Measurements from ENCODE around the gene DNASE2B.

The DNASE2B gene, protein sequence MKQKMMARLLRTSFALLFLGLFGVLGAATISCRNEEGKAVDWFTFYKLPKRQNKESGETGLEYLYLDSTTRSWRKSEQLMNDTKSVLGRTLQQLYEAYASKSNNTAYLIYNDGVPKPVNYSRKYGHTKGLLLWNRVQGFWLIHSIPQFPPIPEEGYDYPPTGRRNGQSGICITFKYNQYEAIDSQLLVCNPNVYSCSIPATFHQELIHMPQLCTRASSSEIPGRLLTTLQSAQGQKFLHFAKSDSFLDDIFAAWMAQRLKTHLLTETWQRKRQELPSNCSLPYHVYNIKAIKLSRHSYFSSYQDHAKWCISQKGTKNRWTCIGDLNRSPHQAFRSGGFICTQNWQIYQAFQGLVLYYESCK

DNA sequence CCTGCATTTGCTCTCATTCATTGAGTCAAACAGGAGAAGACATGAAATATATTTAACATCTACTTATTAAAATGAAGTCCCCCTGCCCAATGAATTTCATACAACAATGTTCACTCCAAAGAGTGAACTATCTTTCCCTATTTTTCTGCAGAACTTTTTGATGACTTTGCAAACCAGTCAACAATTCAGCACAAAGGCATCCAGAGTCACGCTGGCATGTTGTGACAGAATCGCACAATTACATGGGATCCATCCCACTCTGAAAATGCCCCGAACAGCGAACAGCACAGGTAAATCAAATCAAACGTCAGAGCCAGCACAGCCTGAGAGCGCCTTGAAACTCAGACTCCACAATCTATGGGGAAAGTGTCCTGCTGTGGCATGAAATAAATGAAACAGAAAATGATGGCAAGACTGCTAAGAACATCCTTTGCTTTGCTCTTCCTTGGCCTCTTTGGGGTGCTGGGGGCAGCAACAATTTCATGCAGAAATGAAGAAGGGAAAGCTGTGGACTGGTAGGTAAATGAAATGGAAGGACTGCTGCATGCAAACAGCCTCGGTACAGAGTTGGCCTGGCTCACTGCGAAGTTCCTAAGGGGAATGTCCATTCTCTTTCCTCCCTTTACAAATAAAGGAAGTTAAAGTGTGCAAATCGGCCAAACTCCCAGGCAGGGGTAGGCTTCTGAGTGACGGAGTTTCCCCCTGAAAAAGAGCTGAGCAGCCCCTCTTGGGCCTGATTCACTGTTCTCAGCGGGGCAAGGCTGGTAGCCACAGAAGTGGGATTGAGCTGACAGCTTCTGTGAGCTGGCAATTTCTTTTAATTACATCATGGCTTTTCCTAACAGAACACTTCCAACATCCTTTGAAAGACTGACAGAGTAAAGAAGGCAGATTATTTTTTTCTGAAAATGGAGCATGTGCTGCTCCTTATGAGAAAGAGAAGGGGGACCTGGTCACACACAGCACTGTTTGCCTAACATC lies at the start of gene DNASE2B:
TSS of gene DNASE2B (plus strand) at position 310 of the 981 bp plus-strand sequence. CDS start at position 391, 81 bp downstream.
- DNase-seq (ENCODE audit: low read depth) = no peak

DNA sequence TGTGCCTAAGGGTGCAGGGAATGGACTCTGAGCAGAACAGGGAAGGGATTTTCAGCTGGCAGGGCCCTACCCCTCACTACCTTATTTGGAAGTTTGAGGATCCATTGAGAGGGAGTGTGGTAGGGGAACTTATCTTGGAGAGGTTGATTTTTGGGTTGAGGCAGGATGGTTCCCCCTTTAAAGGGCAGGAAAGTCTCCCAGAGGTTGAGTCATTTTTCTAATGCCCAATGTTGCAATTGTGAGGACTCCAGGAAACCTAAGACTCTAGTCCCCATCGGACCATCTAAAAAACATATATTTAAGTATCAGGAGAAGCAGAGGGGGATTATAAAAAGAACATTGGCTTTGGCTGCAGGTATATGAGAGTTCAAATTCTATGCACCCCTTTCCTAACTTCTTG lies 49.5 kb upstream of the DNASE2B start:
- no peak for DNase-seq (ENCODE audit: low read depth)

DNA sequence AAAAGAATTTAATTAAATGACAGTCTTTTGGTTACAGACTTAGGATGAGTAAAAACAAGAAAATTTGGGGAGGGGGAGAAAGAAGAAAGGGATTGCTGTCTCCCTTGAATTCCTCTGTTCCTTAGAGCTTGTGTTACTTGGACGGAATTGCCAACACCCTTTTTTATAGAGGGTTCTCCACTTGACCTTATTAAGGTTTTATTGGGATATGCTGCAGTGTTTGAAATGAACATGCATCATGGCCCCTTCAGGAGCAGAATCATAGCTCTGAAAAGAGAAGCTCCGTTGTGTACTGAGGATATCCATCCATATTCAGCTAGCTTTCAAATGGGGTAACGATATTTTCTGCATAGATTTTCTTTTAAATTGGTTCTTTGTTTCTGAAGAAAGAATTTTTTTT lies 48.2 kb upstream of the DNASE2B start:
- no peak for DNase-seq (ENCODE audit: low read depth)

DNA sequence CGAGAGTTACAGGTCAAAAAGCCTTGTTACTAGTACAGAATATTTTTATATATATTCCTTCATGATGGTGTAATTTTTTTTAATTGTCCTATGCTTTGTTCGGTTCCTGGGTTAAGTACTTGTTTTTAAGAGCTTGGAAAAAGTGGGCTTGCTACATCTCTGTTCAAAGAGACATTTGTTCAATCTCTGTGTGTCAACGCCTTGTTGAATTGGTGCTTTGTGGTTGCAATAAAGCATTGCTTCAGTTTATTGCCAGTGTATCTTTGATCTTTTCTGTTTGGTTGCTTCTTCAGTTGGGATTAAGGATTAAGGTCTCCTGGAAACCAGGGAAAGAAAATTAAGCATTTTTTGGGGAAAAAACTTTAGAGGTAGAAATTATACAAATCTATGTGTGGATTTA lies 47.7 kb upstream of the DNASE2B start:
- no peak for DNase-seq (ENCODE audit: low read depth)

DNA sequence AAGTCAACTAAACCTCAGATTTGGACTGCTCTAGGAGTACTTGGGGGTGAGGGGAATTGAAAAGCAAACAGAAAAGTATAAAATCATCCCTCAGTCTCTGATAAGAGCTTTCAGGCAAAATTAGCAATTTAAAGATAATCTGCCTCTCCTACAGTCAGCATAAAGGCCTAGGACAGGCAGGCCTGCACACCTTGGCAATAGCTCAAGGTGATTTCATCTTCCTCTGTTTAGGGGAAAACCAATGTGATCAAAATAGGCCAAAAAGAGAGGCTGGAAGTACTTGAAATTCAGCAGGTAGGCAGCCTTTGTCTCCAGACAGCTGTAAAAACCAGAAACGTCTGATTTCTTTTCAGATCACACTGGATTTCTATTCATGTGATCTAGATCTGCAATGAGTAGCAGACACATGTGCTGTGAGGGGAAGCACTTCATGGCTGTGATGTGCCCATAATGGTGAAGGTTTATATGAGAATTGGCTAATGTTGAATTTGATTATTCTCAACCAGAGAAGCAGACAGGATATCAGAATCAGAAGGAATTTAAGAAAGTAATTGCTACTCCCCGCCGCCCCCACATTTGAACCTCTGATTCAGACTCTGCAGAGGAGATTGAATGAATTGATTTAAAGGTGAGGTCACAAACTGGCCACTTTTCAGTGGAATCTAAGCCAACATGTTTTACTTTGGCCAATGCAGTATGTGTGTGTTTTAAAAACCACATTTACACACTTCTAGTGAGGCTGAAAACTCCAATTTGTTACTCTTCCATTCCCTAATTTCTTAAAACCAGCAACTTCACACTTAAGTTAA lies 45.8 kb upstream of the DNASE2B start:
- DNase-seq (ENCODE audit: low read depth) = no peak

DNA sequence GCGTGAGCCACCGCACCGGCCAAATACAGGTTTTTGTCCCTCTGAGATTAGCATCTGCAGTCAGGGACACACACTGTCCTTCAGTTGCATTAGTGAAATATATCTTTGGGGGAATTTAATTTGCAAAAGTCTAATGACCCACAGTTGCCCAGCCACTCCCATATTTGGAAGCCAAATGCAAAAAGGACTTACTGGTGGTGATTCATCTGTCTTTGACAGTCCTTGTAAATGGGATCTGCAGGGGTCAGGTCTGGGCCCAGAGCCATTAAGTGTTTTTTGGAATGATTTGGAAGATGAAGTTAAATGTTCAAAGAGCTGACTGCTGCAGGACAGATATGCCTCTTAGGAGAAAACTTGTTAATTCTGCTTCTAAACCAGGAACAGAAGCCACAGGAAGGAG lies 44.6 kb upstream of the DNASE2B start:
- DNase-seq (ENCODE audit: low read depth) = no peak

DNA sequence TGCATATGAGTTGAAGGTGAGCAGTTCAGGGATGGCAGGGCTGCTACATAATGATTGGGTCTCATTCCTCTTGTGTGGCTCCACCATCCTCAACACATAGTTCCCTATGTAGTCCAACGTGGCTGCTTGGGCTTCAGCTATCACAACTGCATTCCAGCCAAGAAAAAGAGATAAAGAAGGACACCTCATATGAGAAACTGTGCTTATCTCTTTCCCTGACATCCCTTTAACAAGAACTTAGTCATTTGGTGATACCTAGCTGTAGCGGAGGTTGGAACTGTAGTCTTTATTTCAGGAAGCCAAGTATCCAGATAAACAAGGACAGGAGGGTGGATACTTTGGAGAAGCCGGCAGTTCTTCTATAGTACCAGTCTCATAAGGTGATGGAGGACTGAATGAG lies 42.7 kb upstream of the DNASE2B start:
- DNase-seq (ENCODE audit: low read depth) = no peak

DNA sequence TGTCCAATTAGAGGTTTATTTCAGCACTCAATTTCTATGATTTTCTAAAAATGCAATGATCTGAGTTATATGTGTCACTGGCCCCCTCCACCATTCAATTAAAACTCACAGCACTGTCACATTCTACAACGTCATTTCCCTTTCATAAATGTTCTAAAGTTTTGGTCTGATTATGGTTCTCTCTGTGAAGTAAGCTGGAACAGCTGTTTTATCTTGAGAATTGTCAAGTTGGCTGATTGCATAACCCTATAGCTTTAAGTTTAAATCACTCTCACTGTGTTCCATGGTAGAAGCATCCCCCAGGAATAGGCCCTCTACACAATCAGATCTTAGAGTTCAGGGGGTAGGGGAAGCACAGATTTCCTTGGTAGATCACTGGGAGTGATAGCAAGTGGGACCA lies 41.4 kb upstream of the DNASE2B start:
- DNase-seq (ENCODE audit: low read depth) = no peak

DNA sequence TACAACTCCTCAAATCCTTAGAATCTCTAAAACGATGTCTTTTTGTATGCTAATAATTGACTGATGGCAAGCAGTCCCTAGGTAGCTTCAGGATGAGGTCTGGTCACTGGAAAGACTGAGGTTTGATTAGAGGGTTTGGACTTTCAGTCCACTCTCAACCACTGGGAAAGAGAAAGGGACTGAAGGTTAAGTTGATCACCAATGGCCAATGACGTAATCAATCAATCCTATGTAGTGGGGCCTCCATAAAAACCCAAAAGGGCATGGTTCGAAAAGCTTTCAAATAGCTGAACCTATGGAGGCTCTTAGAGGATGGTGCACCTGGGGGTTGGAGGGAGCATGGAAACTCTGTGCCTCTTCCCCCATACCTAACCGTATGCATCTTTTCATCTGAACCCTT lies 39.6 kb upstream of the DNASE2B start:
- no peak for DNase-seq (ENCODE audit: low read depth)

DNA sequence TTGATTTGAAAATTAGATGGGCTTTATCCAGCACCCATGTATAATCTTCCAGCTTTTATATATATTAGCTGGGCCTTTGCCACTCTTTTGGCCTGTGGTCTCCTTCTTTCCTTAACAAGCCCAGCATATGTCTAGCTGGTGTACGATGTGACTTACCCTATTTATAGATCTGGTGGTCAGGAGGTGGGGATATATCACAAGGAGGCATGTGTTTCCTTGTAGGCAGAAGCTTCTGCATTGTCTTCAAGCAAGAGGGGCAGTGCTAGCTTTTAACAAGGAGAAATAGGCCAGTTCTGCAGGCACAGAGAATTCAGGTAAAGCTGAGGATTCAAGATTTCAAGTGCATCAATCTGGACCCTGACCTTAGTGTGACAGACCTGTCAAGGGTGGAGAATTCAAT lies 38.0 kb upstream of the DNASE2B start:
- no peak for DNase-seq (ENCODE audit: low read depth)

DNA sequence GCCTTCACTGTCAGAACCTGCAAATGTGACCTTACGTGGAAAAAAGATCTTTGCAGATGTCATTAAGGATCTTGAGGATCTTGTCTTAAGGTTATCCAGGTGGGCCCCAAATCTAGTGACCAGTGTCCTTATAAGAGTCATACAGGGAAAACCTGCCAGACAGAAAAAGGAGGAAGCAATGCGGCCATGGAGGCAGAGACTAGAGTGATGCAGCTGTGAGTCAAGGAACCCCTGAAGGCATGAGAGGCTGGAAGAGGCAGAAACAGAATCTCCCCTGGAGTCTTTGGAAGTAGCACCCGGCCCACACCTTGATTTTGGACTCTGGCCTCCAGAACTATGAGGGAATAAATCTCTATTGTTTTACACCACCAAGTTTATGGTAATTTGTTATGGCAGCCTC lies 36.5 kb upstream of the DNASE2B start:
- no peak for DNase-seq (ENCODE audit: low read depth)

DNA sequence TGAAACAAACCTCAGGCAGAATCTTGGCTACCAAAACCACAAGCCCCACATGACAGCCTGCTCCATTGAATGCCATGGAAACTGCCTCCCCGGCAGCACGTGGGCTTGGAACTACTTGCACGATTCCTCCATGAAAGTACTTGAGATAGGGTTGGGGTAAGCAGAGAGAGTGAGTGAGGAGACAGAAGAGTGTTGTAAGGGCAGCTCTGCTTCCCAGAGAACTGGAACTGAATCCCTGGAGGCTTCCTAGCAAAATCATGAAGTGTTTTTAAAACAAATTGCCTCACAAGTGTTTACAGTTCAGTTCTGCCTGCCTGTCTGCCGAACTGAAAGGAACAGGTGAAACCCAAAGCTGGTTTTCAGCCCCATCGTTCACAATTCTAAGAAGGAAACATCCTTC lies 35.3 kb upstream of the DNASE2B start:
- DNase-seq (ENCODE audit: low read depth) = no peak

DNA sequence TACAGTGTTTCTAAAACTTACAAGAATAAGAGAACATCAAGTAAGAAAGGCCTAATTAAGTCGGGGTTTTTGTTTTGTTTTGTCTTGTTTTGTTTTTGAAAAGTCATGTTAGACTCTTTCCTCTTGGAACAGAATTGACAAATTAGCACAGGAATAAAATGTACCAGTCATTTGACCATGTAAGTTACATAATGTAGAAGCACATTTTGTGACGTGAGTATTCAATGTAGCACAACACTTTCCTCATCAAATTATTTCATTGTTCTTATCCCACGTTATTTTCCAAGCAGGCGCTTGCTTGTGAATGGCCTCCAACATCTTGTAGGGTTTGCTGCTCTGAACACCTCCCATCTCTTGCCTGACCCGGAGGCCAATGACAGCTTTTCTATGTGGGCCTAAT lies 34.7 kb upstream of the DNASE2B start:
- no peak for DNase-seq (ENCODE audit: low read depth)

DNA sequence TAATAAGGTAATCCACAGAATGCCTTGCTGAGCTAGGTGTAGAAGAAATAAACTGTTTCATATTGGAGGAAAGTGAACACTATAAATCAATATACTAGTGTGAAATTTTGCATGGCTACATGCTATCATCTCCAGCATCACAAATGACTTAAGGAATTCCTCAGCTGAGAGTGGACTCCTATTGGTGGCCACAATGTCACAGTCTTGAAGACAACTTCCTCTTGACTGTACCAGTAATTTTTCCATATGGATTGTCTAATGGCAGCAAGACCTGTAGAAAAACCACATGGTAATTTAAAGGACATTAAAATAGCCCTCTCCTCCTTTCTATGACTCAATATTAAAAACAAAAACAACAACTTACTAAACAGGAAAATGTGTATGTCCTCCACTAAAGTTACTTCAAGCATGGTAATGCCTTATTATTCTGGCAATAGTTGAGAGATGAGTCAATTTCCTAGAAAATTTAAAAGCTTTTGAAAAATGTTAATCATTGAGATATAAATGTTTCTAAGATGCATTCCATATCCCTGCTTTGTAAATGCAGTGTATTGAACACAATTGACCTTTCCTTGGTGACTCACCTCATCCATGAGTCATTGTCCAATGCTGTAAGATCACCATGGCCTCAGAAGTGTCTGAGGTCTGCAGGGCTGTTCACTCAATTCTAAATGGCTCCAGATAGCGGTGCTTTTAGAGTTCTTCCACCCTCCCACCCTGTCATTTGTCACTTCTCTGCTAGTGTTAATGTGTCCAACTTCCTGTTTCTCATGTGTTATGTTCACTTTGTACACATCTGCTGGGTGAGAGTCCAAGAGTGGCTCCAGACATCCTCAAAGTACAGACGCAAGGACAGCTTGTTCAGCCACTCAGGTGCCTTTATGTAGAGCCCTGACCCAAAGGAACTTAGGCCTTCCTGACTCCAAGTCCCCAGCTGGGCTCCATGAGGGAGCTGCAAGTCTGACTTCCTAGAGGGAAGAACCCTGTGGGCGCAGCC lies 32.8 kb upstream of the DNASE2B start:
- DNase-seq (ENCODE audit: low read depth) = no peak

DNA sequence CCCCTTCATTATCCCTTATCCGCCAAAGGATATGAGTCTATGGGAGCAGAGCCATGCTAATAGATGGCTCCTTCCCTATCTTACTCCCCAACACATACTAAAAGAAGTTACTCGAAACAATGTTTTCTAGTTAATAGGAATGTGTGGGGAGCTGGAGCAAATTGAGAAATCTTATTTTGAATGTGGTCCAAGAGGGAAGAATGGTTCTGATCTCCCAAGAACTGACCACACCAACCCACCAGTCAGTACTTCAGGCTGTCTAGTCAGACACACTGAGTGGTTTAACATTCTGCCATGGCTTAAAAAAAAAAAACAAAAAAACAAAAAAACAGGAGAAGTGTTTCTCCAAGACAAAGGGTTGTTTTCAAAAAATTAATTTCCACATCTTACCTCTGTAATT lies 31.5 kb upstream of the DNASE2B start:
- no peak for DNase-seq (ENCODE audit: low read depth)

DNA sequence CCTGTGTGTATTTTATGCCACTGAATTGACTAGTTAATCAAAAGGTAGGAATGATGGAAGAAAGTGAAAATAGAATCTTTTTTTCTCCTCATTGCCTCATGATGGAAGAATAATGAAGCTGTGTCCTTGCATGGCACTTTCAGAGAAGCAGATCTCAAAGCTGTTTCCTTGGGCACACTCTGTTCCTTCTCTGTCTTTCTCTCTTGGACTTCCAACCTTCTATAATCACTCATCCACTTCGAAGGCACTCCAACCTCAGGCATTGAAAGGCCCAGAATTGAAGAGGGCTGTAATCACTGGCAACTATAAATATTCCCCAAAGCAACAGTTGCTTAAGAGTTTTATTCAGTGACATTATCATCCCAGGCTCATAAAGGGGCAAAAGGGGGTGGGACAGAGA lies 31.1 kb upstream of the DNASE2B start:
- no peak for DNase-seq (ENCODE audit: low read depth)

DNA sequence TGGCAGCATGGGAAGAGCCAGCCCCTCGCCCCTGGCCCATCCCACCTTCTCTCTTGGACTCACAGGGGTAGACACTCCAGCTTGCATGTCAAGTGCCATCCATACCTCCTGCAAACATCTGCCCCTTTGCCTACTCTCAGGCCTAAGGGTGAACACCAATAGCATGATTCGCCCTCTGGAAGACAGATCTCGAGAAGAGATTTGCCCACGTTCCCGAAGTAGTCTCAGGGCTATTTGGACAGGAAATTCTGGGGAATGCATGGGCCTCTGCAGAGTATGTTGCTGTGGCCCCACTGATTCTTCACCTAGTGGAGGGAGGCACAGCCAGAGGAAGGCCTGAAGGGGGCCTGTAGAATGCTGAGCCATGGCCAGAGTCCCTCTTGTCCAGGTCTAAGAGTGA lies 29.8 kb upstream of the DNASE2B start:
- DNase-seq (ENCODE audit: low read depth) = no peak

DNA sequence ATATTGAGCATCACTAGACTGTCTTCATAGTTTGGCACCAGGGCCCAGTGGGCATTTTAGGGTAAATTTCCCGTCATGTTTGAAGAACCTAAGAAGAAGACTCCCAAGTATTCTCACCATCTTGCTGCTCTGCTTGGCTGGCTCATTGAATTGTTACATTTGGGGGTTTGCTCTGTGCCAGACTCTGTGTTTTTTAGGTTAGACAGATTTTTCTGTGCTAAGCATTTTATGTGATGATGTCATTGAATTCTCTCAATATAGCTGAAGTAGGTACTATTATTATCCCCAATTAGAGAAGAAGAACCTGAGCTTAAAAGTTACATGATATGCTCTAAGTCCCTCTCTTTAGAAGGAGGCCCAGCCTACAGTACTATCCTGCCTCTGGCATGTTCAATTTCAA lies 28.0 kb upstream of the DNASE2B start:
- no peak for DNase-seq (ENCODE audit: low read depth)

DNA sequence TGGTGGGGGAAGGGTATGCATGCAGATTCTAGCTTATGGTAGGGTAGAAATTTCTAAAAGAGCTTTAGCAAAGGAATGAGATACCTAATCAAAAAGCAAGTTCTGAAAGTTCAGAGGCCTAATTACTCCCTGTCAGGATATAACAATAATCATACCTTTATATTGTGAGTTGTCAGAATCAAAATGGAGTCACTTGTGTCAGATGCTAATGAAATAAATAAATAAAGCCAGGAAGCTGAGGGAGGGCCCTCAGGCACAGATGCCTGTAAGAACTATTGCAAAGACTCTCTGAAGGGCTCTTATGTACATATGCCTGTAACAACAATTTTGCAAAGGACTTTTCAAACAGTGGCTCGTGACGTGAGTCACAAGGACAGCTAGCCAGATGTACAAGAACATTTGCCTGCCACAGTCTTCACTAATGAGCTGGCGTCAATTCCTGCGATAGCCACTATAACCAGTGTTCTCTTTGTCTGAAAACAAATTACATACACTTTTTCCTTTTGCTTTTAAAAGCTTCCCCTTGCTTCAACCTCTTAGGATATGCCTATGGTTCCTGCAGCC lies 27.4 kb upstream of the DNASE2B start:
- DNase-seq (ENCODE audit: low read depth) = no peak

DNA sequence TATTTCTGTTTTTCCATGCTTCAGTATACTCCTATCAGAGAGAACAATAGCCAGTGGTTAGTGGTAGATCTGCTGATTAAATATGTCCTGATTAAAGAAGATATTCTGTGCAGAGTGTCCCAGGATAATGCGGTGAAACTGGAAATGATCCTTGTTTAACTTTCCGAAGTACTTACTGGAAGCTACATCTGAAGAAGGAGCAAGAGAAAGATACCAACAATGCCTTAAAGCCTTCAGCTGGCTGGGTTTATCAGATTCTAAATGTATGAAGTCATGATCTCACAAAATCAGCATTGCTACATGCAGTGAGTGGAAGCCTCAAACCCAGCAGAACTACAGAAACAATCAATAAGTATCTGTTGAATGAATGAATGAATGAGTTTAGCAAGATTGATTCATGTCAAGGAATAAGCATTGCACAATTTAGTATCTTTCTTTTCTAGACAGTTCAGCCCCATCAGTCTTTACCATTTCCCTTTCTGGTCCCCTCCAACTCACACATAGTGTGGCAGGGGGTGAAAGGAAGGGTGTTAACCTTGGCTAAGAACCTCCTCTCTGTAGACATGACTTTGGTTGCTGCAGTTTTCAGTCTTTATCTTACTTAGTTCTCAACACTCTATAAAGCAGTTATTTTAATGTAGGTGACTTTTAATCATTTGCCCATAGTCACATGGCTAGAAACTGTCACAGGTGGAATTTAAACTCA lies 24.7 kb upstream of the DNASE2B start:
- no peak for DNase-seq (ENCODE audit: low read depth)

Data from T-helper 22 cell (primary cell).